Neural progenitor cell (in vitro differentiated cells): ENCODE measurements around the gene CNTN5.

Experiments used
- CTCF ChIP-seq: fragments of 200-600 bp; sonication (generic); IDR thresholded peaks from 2 replicates; pipeline ENCODE4 v1.5.1; 2017; ENCODE audit warnings: antibody characterized with exemption, mild to moderate bottlenecking
- EZH2 ChIP-seq: fragments of 200-600 bp; sonication (generic); IDR thresholded peaks from 2 replicates; pipeline ENCODE4 v1.6.1; 2017; ENCODE audit warnings: antibody characterized with exemption, mild to moderate bottlenecking, moderate library complexity

DNA sequence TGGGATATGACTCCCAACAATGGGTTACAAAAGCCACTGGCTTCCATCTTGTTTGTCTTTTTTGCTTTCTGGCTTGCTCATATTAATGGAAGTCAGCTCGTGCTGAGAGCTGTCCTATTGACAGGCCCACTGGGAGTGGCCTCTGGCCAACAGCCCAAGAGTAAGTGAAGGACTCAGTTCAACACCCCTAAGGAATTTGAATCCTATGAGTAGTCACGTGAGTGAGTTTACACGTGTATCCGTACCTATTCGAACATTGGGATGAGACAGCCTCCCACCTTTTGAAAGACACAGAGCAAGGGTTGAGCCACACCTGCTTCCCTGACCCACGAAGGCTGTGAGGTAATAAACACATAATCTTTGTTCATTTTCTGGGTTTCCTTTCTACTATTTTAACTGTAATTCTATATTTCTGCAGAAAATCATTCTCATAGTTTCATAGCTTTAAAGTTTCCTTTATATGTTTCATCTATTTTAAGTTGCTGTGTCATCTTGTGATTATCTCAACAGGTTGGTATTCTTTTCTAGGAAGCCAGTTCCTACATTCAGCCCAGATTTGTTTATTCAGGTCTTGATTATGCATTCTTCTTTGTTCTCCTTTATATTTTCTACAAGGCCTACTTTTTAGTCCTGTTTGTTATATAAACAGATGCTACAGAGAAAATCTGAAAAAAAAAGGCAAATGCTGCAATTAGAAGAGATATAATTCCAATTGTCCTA, 802.3 kb downstream of the CNTN5 start:
- TF ChIP-seq CTCF, result no peak
- TF ChIP-seq EZH2, result no peak
